Subcutaneous adipose tissue (tissue), 4 donors: ENCODE measurements around the gene ATP2C2. TPM values are rescaled to one million over a fixed set of nuclear protein-coding genes. Genes with fewer than 3 reads are reported as not detected.

Source experiments
- total RNA-seq, 4 donors: library from RNA; depleted of rRNA; stranded (reverse); fragments of >200 nt; gene quantifications; one replicate each; pipeline ENCODE4 v1.1.0, GENCODE V29; 2016
- TF ChIP-seq, protein P1 (sequence below): fragments of 450-650 bp; IDR thresholded peaks from one replicate; pipeline ENCODE4 v1.5.1; 2016; ENCODE audit warnings: low read depth, mild to moderate bottlenecking, control low read depth, antibody characterized with exemption, moderate library complexity

ATP2C2 gene
- total RNA-seq, 4 donors from 2014 or later, result not detected

DNA sequence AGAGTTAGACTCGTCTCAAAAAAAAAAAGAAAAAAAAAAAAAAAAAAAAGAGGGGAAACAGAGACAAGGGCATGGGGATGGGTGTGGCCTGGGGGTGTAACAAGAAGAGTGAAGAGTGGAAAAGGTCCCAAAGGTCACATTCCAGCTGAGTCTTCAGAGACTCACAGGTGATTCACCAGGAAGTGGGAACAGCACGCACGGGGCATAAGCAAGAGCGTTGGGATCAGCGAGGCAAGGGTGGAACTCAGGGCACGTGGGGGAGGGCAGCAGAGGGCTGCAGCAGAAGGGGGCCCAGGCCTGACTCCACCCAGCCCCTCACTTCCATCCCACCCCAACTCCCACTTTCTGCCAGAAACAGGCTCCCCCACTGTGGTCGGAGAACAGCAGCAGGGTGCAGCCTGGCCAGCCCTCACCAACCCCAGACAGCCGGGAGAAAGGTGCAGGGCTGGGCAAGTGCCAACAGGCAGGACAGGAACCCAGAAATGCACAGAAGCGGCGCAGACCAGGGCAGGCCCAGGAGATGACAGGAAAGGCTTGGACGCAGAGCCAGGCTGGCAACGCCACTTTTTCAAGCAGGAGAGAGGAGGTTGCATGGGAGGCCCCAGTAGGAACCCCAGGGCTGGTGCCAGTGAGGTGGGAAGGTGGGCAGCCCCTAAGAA lies 132.9 kb downstream of the ATP2C2 start:
- TF ChIP-seq, protein P1, sequence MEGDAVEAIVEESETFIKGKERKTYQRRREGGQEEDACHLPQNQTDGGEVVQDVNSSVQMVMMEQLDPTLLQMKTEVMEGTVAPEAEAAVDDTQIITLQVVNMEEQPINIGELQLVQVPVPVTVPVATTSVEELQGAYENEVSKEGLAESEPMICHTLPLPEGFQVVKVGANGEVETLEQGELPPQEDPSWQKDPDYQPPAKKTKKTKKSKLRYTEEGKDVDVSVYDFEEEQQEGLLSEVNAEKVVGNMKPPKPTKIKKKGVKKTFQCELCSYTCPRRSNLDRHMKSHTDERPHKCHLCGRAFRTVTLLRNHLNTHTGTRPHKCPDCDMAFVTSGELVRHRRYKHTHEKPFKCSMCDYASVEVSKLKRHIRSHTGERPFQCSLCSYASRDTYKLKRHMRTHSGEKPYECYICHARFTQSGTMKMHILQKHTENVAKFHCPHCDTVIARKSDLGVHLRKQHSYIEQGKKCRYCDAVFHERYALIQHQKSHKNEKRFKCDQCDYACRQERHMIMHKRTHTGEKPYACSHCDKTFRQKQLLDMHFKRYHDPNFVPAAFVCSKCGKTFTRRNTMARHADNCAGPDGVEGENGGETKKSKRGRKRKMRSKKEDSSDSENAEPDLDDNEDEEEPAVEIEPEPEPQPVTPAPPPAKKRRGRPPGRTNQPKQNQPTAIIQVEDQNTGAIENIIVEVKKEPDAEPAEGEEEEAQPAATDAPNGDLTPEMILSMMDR, result no peak

DNA sequence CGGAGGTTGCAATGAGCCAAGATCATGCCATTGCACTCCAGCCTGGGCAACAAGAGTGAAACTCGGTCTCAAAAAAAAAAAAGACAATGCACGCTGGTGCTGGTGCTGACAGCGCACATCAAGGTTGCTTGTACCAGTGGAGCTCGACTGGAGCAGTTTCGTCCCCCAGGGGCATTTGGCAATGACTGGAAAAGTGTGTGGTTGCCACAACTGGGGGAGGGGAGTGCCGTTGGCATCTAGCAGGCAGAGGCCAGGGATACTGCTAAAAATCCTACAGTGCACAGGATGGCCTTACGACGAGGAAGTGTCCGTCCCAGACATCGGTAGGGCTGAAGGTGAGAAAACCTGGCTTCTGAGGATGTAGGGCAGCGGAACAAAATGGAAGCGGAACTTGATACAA lies 133.7 kb downstream of the ATP2C2 start:
- TF ChIP-seq, protein P1, result no peak

DNA sequence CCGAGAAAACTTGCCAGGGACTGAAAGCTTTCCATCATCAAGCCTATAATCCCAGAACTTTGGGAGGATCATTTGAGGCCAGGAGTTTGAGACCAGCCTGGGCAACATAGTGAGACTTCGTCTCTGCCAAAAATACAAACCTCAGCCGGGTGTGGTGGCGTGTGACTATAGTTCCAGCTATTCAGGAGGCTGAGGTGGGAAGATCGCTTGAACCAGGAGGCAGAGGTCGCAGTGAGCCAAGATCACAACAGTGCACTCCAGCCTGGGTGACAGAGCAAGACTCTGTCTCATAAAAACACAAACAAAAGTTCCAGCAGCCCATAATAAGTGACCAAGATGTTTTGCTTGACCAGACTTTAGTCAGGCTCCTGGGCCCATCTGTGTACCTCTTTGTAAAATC lies 134.2 kb downstream of the ATP2C2 start:
- TF ChIP-seq, protein P1, result no peak

DNA sequence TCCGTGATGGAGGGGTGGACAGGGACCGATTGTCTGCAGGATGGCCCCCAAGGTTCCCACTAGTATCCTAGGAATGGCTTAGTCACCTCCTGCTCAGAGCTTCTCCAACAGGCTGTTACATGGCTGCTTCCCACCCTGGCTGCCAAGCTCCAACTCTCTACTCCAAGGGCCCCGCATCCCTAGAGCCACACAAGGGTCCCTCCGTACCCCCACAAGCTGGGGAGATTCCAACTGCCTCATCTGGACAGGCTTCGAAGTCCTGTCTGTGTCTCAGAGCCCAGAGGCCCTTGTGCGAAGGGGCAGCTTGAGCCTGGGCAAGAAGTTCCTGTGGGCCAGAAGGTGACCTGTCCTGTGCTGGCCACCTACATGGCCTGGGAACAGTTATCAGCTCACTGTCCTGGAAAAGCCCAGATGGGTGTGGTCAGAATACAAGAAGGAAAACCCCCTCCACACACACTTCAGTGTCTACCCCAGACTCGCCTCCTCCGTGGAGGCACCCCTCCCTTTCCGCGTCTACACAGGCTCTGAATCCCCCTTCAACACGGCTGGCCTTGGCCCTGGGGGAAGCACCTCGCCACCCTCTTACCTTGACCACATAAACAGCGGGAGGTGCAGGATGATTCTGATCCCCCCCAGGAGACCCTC lies 135.5 kb downstream of the ATP2C2 start:
- TF ChIP-seq, protein P1, result no peak

DNA sequence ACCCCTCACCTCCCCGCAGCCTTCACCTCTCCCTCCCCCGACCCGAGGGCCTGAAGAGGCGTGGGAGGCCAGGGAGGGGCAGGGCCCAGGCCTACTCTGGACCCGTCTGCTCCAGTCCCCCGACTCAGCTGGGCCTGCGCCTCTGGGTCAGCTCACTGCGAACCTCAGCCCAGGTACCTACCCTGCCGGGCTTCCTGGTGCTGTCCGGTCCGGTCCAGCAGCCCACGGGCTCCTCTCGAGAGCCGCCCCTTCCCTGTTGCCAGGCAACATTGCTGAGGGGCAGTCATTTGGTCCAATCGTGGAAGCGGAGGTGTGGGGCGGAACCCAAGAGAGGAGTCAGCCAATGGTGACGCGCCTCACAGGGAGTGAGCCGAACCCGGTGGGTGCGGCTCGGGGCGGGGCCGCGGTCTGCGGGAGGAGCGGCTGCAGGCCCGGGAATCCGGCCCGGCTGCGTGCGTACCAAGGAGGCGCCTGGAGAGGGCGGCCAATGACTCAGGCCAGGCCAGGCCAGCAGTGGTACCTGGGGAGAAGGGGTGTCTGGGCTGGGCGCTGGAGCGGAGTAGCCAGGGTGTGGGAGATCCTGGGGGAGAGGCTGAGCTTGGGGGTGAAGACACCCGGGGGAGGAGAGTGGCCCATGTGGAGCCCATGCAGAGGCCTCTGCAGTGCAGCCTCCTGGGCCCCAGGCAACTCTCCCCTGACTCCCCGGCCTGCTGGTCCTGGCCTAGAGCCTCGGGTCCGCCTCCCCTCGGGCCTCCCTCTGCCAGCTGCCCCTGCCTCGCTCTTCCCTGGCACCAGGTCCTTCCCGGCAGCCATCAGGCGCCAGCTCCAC lies 136.3 kb downstream of the ATP2C2 start, which contains the start of gene MEAK7:
MEAK7 (minus strand) TSS at position 240 of the 829 bp plus-strand sequence. CDS start 6,573 bp downstream, outside the sequence.
- TF ChIP-seq, protein P1, result no peak

DNA sequence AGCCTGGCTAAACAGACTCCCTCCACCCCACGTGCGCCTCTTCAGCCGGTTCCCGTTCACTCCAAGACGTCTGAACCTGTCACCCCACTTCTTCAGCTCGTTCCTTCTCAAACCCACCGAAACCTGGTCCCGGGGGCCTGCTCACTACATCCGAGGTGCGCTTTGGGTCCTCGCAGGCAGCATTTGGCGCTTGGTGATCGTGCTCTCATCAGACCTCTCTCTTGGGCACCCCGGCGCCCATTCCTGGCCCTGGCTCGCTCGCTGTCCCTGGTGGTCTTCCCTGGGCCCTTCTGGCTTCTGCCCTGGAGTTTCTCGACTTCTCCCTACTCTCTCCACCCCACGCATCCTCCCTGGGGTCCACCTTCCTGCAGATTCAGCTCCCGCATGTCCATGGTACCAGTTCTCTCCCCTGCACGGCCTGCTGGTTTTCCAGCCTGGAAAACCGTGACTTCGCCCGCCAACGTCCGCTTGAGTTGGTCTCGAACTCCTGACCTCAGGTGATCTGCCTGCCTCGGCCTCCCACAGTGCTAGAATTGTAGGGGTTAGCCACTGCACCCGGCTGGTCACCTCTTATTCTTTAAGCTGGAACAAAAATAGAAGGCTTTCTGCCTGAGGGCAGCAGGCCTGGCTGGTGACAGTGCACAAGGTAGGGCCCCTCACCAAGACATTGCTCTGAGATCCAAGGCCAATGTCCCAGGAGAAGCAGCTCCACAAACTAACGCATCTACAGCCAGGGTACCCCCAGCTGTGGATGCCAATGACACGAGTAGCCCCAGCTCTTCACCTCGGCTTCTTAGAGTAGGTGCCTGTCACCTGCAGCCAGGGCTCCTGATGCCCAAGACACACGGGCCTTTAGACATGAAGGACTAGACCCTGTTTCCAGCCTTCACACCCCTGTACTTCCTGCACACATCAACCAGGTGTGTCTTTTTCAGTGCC lies 137.2 kb downstream of the ATP2C2 start:
- TF ChIP-seq, protein P1, result no peak
